Epithelial cell of esophagus (primary cell): ENCODE measurements around the gene S100A11.

ENCODE experiments used
- DNase-seq: peaks from one replicate; pipeline ENCODE4 v3.0.0; 2010; ENCODE audit warnings: low read depth
- H3K4me3 ChIP-seq: 2 replicates; pipeline ENCODE4 v1.5.1; 2011; ENCODE audit warnings: mild to moderate bottlenecking, low read length, control low read depth
- TF ChIP-seq, protein P1 (sequence below): IDR thresholded peaks from 2 replicates; pipeline ENCODE4 v1.5.1; 2011; ENCODE audit warnings: low read depth, mild to moderate bottlenecking, low read length, control low read depth, inconsistent platforms; ENCODE audit not compliant: insufficient read depth; ENCODE audit errors: missing control alignments

The S100A11 gene

DNA sequence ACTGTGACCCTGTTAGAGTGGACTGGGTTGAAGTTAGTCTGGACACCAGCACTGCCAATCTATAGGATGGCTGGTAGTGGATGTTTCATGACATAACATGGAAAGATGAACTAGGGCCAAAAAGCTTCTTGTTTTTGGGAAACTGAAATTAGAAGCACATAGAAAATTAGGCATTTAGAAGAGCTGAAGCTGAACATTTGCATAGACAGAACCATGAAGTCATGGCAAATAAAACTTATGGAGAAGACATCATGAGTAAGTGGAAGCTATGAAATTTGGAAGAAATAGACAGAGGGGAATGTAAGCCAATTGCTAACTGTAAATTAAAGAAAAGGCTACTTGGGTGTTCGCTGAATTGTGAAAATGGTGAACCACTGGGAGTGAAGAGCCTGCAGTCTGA, 2.7 kb upstream of the S100A11 start:
- no peak for DNase-seq
- TF ChIP-seq, protein P1, sequence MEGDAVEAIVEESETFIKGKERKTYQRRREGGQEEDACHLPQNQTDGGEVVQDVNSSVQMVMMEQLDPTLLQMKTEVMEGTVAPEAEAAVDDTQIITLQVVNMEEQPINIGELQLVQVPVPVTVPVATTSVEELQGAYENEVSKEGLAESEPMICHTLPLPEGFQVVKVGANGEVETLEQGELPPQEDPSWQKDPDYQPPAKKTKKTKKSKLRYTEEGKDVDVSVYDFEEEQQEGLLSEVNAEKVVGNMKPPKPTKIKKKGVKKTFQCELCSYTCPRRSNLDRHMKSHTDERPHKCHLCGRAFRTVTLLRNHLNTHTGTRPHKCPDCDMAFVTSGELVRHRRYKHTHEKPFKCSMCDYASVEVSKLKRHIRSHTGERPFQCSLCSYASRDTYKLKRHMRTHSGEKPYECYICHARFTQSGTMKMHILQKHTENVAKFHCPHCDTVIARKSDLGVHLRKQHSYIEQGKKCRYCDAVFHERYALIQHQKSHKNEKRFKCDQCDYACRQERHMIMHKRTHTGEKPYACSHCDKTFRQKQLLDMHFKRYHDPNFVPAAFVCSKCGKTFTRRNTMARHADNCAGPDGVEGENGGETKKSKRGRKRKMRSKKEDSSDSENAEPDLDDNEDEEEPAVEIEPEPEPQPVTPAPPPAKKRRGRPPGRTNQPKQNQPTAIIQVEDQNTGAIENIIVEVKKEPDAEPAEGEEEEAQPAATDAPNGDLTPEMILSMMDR = no peak
- no peak overlapping the region for H3K4me3 ChIP-seq

- H3K4me3 ChIP-seq = no peak overlapping the region
- DNase-seq = no peak
- TF ChIP-seq, protein P1 = no peak
Measured at GRCh38 chr1:152038871-152039270, 2.1 kb upstream of the S100A11 start.

DNA sequence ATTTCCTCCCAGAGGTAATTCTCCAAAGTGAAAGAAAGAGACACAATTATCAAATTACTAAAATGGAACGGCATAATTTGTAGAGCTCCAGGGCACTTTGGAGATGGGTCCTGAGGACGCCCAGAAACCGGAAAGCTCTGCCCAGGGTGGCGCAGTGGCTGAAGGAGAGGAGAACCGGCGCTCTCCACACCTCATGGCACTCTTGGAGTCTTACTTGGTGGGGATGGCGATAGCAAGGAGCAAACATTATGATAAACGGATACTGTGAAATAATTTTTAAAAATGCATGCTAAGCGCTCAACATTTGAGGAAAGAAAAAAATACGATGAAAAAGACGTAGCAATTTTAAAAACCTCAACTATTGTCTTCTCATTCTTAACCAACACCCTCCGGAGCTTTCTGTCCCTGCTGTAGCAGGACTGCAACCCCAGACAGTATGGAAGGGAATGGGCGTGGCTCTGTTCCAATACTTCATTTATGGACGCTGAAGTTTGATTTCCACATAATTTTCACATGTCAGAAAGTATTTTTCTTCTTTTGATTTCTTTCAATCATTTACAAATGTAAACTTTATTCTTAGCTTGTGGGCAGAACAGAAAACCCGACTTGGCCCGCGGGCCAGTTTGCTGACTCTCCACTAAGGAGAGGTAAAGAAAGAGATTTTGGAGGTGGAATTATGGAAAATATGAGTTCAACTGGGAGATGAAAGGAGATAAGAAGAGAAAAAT, 1.1 kb downstream of the S100A11 start:
- TF ChIP-seq, protein P1 = no peak
- peak overlapping the region; percentile 93 for H3K4me3 ChIP-seq
- DNase-seq = no peak

DNA sequence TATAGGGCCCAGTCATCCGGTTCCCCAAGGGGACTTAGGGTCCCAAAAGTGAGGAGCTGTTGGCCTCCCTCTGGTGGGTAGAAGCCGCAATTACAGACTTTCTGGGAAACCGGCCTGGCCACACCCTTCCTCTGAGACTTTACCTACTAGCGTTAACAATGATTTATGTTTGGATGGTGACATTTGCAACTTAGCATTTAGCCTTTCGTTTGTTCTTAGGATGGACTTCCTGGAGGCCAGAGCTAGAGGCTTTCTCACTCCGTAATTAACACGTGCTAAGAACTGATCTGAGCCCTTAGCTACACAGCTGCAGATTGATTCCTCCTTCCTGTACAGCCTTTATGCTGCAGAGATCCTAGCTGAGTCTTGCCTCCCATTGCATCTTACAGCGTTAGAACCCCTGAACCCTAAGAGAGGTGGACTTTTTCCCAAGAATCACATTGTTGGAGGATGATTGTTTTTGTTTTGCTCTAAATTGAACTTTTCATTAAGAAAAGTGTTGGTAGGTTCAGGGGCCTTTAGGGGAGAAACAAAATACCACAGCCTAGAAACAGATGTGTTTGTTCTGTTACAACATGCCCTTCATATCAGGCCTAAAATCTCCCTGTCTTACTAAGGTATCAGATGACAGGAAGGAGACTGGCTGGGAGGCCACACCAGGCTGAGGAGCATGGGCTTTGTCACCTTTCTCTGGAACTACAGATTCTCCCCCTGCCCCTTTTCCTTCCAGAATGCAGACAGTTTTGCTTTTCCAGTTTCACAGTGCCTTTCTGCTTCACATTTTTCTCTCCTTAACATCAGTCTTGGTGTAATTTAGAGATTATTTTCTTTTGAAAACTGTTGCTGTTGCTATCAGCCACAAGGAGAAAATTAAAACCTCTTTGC, 1.9 kb downstream of the S100A11 start:
- peak overlapping the region; percentile 93 for H3K4me3 ChIP-seq
- TF ChIP-seq, protein P1 = peak; percentile 84
- peak; percentile 78 for DNase-seq

DNA sequence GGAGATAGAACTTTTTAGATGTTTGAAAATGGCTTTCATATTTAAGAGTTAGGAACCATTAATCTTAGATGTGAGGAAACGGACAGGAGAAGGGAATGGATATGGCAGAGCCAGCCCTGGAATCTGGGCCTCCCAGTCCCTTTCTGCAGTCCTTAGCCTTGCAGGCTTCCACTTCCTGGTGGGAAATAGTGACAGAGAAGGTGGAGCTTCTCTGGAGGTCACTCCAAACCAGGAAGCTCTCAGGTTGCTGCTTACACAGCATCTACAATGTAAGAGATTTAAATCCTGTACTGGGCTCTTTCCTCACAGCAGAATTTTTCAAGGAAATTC, 2.5 kb downstream of the S100A11 start:
- TF ChIP-seq, protein P1 = no peak
- H3K4me3 ChIP-seq = peak overlapping the region; percentile 93
- DNase-seq = no peak

DNA sequence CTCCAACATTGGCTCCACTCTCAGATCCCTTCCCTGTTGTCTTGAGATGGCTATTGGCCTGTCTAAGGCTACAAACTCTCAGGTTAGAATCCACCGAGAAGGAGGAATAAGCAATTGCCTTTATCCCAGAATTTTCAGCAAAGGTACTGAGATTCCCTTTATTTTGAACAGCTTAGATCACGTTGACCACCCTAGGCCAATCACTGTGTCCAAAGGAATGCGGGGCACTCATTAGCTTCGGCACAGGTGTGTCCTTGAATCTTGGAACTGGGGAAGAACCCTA, 6.9 kb downstream of the S100A11 start:
- TF ChIP-seq, protein P1 = no peak
- DNase-seq = no peak
- no peak overlapping the region for H3K4me3 ChIP-seq
